ENCODE measurements around the gene FBXO3. TPM values are rescaled to one million over a fixed set of nuclear protein-coding genes. Genes with fewer than 3 reads are reported as not detected.

FBXO3 gene
- total RNA-seq, 4 donors from 2014 or later = 31.2 to 45.8 (median 33.4) TPM

DNA sequence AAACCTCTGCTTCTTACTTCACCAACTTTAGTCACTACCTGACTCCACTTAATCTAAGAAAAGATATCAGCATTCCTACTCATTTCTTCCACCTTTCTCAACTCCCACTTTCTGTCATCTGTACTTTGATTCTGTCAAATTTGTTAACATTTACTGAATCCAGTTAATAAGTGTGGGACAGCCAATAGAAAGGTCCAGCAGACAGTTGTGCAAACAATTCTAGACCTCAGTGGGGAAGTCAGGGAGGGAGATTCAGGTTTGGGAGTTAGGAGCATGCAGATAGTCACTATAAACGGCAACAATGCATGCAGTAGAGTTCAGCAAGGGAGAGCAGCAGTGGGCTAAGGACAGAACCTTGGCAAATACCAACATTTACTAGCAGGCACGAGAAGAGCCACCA lies 4.1 kb downstream of the FBXO3 start:
- no peak overlapping the region for H3K4me3 ChIP-seq
- TF ChIP-seq CTCF (IDR thresholded peaks at IDR 0.05 in 4 of 5, conservative IDR thresholded peaks at IDR 0.05 in 1 of 5) (no peak), POLR2A (IDR thresholded peaks at IDR 0.05) (no peak)
- ATAC-seq (no peak), DNase-seq (no peak)
- H3K27me3 ChIP-seq = no peaks in the 10 kb centered on the region
- peaks cover 0 to 34% of the 10 kb centered on the region in 2 donors for H3K36me3 ChIP-seq
- peaks cover 27% of the 10 kb centered on the region in 2 donors for H3K4me1 ChIP-seq
- no peaks in the 10 kb centered on the region for H3K9me3 ChIP-seq
- H3K27ac ChIP-seq = peak overlapping the region in 1 of 4 donors; percentile 3
- in situ Hi-C loops (cut with MboI; ENCODE audit: low sequenced_read_pairs in 4 of 4) (loop anchor here in 2 of 4 donors (25.0 kb wide), 1 partner anchor 608 kb away; the partner anchor contains the start of gene CSTF3 (in 2 of the 2)), intact Hi-C loops (cut with DNase I; ENCODE audit: low total_unique reads) (loop anchor here (5.0 to 10.0 kb wide), 2 partner anchors 335 to 1147 kb away; partner anchors contain the start of genes APIP, NAT10 and PDHX)

DNA sequence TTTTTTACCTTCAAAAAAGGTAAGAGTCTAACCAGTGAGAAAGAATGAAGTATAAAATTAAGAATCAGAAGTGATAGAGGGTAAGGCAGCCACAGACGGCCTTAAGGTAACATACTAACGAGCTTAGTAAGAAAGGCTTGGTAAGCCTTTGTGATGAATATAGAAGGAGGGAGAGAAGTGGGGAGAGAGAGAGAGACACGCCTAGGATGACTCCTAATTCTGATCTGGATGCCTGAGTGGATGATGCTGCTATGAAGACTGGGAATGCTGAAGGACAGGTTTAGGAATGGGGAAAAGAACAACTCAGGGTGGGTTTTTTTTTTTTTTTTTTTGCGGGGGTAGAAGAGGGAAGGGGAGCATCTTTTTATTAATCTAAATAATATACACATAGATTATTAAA lies 4.8 kb downstream of the FBXO3 start:
- ATAC-seq (no peak), DNase-seq (no peak)
- intact Hi-C loops (cut with DNase I; ENCODE audit: low total_unique reads) = no loop called here
- Histone ChIP-seq H3K27ac (no peak overlapping the region), H3K27me3 (no peaks in the 10 kb centered on the region), H3K36me3 (peaks cover 0 to 39% of the 10 kb centered on the region in 2 donors), H3K9me3 (no peaks in the 10 kb centered on the region), H3K4me1 (peaks cover 20 to 27% of the 10 kb centered on the region in 2 donors), H3K4me3 (no peak overlapping the region)
- no peak for TF ChIP-seq POLR2A (IDR thresholded peaks at IDR 0.05)
- TF ChIP-seq CTCF (IDR thresholded peaks at IDR 0.05 in 4 of 5, conservative IDR thresholded peaks at IDR 0.05 in 1 of 5) = no peak
- in situ Hi-C loops (cut with MboI; ENCODE audit: low sequenced_read_pairs in 4 of 4) = loop anchor here in 2 of 4 donors (25.0 kb wide), 1 partner anchor 607 kb away; the partner anchor contains the start of gene CSTF3 (in 2 of the 2)

DNA sequence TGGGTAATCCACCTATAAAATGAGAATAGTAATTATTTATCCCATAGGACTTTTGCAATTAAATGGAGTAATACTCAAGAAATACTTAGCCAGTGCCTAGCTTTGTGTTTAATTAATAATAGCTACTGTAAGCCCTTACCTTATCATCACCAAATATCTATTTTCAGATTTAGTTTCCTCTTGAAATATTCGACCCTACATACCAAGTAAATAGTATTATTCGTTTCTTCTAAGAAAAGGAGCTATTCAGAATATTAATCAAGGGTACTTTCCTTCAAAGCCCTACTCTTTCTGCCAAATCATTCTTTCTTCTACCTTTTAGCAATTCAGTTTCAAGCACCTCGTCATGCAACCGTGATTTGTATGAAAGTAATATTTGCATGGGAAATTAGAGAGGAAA lies 6.7 kb downstream of the FBXO3 start:
- no peak for DNase-seq
- peaks cover 0 to 58% of the 10 kb centered on the region in 2 donors for H3K36me3 ChIP-seq
- in situ Hi-C loops (cut with MboI; ENCODE audit: low sequenced_read_pairs in 4 of 4) (loop anchor here in 2 of 4 donors (25.0 kb wide), 1 partner anchor 605 kb away; the partner anchor contains the start of gene CSTF3 (in 2 of the 2)), intact Hi-C loops (cut with DNase I; ENCODE audit: low total_unique reads) (no loop called here)
- H3K27me3 ChIP-seq = no peaks in the 10 kb centered on the region
- no peaks in the 10 kb centered on the region for H3K9me3 ChIP-seq
- peaks cover 10 to 19% of the 10 kb centered on the region in 2 donors for H3K4me1 ChIP-seq
- no peak overlapping the region for H3K4me3 ChIP-seq
- no peak for ATAC-seq
- H3K27ac ChIP-seq = no peak overlapping the region
- no peak for TF ChIP-seq POLR2A (IDR thresholded peaks at IDR 0.05)
- no peak for TF ChIP-seq CTCF (IDR thresholded peaks at IDR 0.05 in 4 of 5, conservative IDR thresholded peaks at IDR 0.05 in 1 of 5)

- peaks cover 0 to 3% of the 10 kb centered on the region in 2 donors for H3K4me1 ChIP-seq
- intact Hi-C loops (cut with DNase I; ENCODE audit: low total_unique reads) = no loop called here
- DNase-seq (no peak), ATAC-seq (no peak)
- H3K27ac ChIP-seq = no peak overlapping the region
- no peak overlapping the region for H3K4me3 ChIP-seq
- no peaks in the 10 kb centered on the region for H3K27me3 ChIP-seq
- peaks cover 0 to 59% of the 10 kb centered on the region in 2 donors for H3K36me3 ChIP-seq
- TF ChIP-seq POLR2A (IDR thresholded peaks at IDR 0.05) = no peak
- TF ChIP-seq CTCF (IDR thresholded peaks at IDR 0.05 in 4 of 5, conservative IDR thresholded peaks at IDR 0.05 in 1 of 5) = no peak
- in situ Hi-C loops (cut with MboI; ENCODE audit: low sequenced_read_pairs in 4 of 4) = loop anchor here in 2 of 4 donors (25.0 kb wide), 1 partner anchor 604 kb away; the partner anchor contains the start of gene CSTF3 (in 2 of the 2)
- H3K9me3 ChIP-seq = no peaks in the 10 kb centered on the region
Measured at GRCh38 chr11:33766085-33766484, 8.2 kb downstream of the FBXO3 start.
